Thyroid gland (tissue), 4 donors: ENCODE results near the gene LAPTM4A. TPM values are rescaled to one million over a fixed set of nuclear protein-coding genes. Genes with fewer than 3 reads are reported as not detected.

ENCODE experiments used
- DNase-seq, 2 donors: peaks; one replicate each; pipeline ENCODE4 v3.0.0-alpha.2; 2019
- H3K27ac ChIP-seq, 3 donors: fragments of 200-600 bp; sonication (generic); 1 replicate in 2 of 3; 2 replicates in 1 of 3; pipeline ENCODE4 v1.5.1; 2016 to 2019; ENCODE audit warnings: mild to moderate bottlenecking in 1 of 3, moderate library complexity in 1 of 3
- H3K27me3 ChIP-seq: fragments of 200-600 bp; sonication (generic); one replicate; pipeline ENCODE4 v1.5.1; 2019
- H3K36me3 ChIP-seq, 2 donors: fragments of 200-600 bp; sonication (generic); one replicate each; pipeline ENCODE4 v1.5.1; 2016 to 2019
- H3K4me1 ChIP-seq, 2 donors: fragments of 200-600 bp; sonication (generic); one replicate each; pipeline ENCODE4 v1.5.1; 2017 to 2019
- H3K4me3 ChIP-seq, 3 donors: fragments of 200-600 bp; sonication (generic); replicated peaks in 1 of 3; 1 replicate in 2 of 3; 2 replicates in 1 of 3; pipeline ENCODE4 v1.5.1; 2016; ENCODE audit warnings: mild to moderate bottlenecking in 1 of 3
- H3K9me3 ChIP-seq: fragments of 200-600 bp; sonication (generic); one replicate; pipeline ENCODE4 v1.5.1; 2017
- CTCF ChIP-seq, 6 experiments: fragments of 200-600 bp in 3 of 6; fragments of 450-650 bp in 3 of 6; sonication (generic) in 3 of 6; IDR thresholded peaks; one replicate each; pipeline ENCODE4 v1.5.1; 2016 to 2019; ENCODE audit warnings: antibody characterized with exemption in 6 of 6, mild to moderate bottlenecking in 2 of 6, inconsistent platforms in 1 of 6, moderate library complexity in 1 of 6
- POLR2A ChIP-seq, 2 donors: fragments of 450-650 bp; IDR thresholded peaks; one replicate each; pipeline ENCODE4 v1.6.1; 2017; ENCODE audit warnings: antibody characterized with exemption in 2 of 2, mild to moderate bottlenecking in 2 of 2, moderate library complexity in 1 of 2
- WGBS, 2 donors: methylation state at CpG; one replicate each; pipeline ENCODE4 v1.1.5; 2017; 5-methylcytosine and 5-hydroxymethylcytosine counted together
- intact Hi-C: fragments of 100-400 bp; cut with DNase I; formaldehyde crosslinking; loops from one replicate; pipeline ENCODE4 v1.15.1; 2023
- total RNA-seq, 4 donors: library from RNA; depleted of rRNA; stranded (reverse); fragments of >200 nt; gene quantifications; one replicate each; pipeline ENCODE4 v1.2.3, GENCODE V29; 2016

LAPTM4A gene
- total RNA-seq, 4 donors from 2014 or later: 159 to 300 (median 187) TPM

- WGBS, 2 donors: 89 to 90% methylated on average over 1 of the region's 1 CpG
- no peak overlapping the region for H3K4me3 ChIP-seq
- no peaks in the 10 kb centered on the region for H3K9me3 ChIP-seq
- H3K36me3 ChIP-seq: no peaks in the 10 kb centered on the region
- H3K4me1 ChIP-seq: peaks cover 0 to 13% of the 10 kb centered on the region in 2 donors
- no peak overlapping the region for H3K27ac ChIP-seq
- no peaks in the 10 kb centered on the region for H3K27me3 ChIP-seq
- intact Hi-C loops: loop anchor here (5.0 kb wide), 1 partner anchor 138 kb away; no protein-coding TSS in a partner anchor
- TF ChIP-seq POLR2A (IDR thresholded peaks at IDR 0.05): no peak
- no peak for TF ChIP-seq CTCF (IDR thresholded peaks at IDR 0.05)
- no peak for DNase-seq
These were observed 44.0 kb upstream of the LAPTM4A start for GRCh38 chr2:20095469-20095868.

GRCh38 chr2:20094955-20095354 lies 43.5 kb upstream of the LAPTM4A start:
- DNase-seq: no peak
- Histone ChIP-seq H3K4me1 (peaks cover 0 to 13% of the 10 kb centered on the region in 2 donors), H3K27me3 (no peaks in the 10 kb centered on the region), H3K9me3 (no peaks in the 10 kb centered on the region), H3K4me3 (no peak overlapping the region), H3K36me3 (no peaks in the 10 kb centered on the region), H3K27ac (no peak overlapping the region)
- intact Hi-C loops: loop anchor here (5.0 kb wide), 1 partner anchor 138 kb away; no protein-coding TSS in a partner anchor
- TF ChIP-seq POLR2A (IDR thresholded peaks at IDR 0.05): no peak
- no peak for TF ChIP-seq CTCF (IDR thresholded peaks at IDR 0.05)

GRCh38 chr2:20094142-20094755 lies 42.8 kb upstream of the LAPTM4A start:
- intact Hi-C loops: no loop called here
- TF ChIP-seq POLR2A (IDR thresholded peaks at IDR 0.05) (no peak), CTCF (IDR thresholded peaks at IDR 0.05) (no peak)
- no peaks in the 10 kb centered on the region for H3K36me3 ChIP-seq
- no peak overlapping the region for H3K27ac ChIP-seq
- DNase-seq: no peak
- H3K27me3 ChIP-seq: no peaks in the 10 kb centered on the region
- H3K4me1 ChIP-seq: peaks cover 0 to 13% of the 10 kb centered on the region in 2 donors
- no peaks in the 10 kb centered on the region for H3K9me3 ChIP-seq
- WGBS, 2 donors: 66 to 78% methylated on average over 5 of the region's 5 CpGs
- no peak overlapping the region for H3K4me3 ChIP-seq

- H3K27me3 ChIP-seq: no peaks in the 10 kb centered on the region
- peak; percentile 66 to 74 for DNase-seq
- peak in 5 of 6 experiments; percentile 21 to 59 (median 47) for TF ChIP-seq CTCF (IDR thresholded peaks at IDR 0.05)
- no peak for TF ChIP-seq POLR2A (IDR thresholded peaks at IDR 0.05)
- H3K4me3 ChIP-seq: no peak overlapping the region
- no peak overlapping the region for H3K27ac ChIP-seq
- no peaks in the 10 kb centered on the region for H3K9me3 ChIP-seq
- 44 to 47% methylated on average over 11 of the region's 11 CpGs for WGBS, 2 donors
- intact Hi-C loops: no loop called here
- H3K4me1 ChIP-seq: peaks cover 0 to 13% of the 10 kb centered on the region in 2 donors
- no peaks in the 10 kb centered on the region for H3K36me3 ChIP-seq
These were observed 42.1 kb upstream of the LAPTM4A start for GRCh38 chr2:20093263-20094141.

GRCh38 chr2:20092901-20093235 lies 41.4 kb upstream of the LAPTM4A start:
- Histone ChIP-seq H3K9me3 (no peaks in the 10 kb centered on the region), H3K36me3 (no peaks in the 10 kb centered on the region), H3K4me3 (no peak overlapping the region), H3K27me3 (no peaks in the 10 kb centered on the region), H3K27ac (no peak overlapping the region), H3K4me1 (peaks cover 0 to 13% of the 10 kb centered on the region in 2 donors)
- TF ChIP-seq CTCF (IDR thresholded peaks at IDR 0.05) (no peak), POLR2A (IDR thresholded peaks at IDR 0.05) (no peak)
- intact Hi-C loops: no loop called here
- 89 to 97% methylated on average over 5 of the region's 5 CpGs for WGBS, 2 donors
- DNase-seq: no peak
